Dedifferentiated amniotic fluid mesenchymal stem cell (primary cell): ENCODE results near the gene WDFY4.
"Not testable (repeated sequence)": the region's sequence is repeated elsewhere in the genome, so short reads cannot be mapped to it uniquely, and the experiment has no call there.

Experiments used
- DNase-seq: peaks from one replicate; pipeline ENCODE4 v3.0.0-alpha.2; 2016; ENCODE audit errors: extremely low spot score

WDFY4 gene

GRCh38 chr10:48684792-48685623 is at the start of gene WDFY4:
Gene WDFY4 (plus strand): TSS chr10:48684873. CDS start chr10:48709733, 24,860 bp downstream.
- DNase-seq, result no peak

- no peak for DNase-seq
Observed at GRCh38 chr10:48634984-48635557, 49.6 kb upstream of the WDFY4 start.

- DNase-seq, result no peak
Observed at GRCh38 chr10:48636231-48636630, 48.4 kb upstream of the WDFY4 start.

- no peak for DNase-seq
Observed at GRCh38 chr10:48636901-48637300, 47.8 kb upstream of the WDFY4 start.

GRCh38 chr10:48638158-48638557 is 46.5 kb upstream of the WDFY4 start:
- no peak for DNase-seq

- DNase-seq, result no peak
Observed at GRCh38 chr10:48638739-48639527, 45.7 kb upstream of the WDFY4 start.

GRCh38 chr10:48639632-48640031 is 45.0 kb upstream of the WDFY4 start:
- no peak for DNase-seq

- DNase-seq, result no peak
Observed at GRCh38 chr10:48640326-48640725, 44.3 kb upstream of the WDFY4 start.

- not testable (repeated sequence) for DNase-seq
Observed at GRCh38 chr10:48641099-48641690, 43.5 kb upstream of the WDFY4 start.

- DNase-seq, result no peak
Observed at GRCh38 chr10:48645600-48645999, 39.1 kb upstream of the WDFY4 start.

GRCh38 chr10:48647073-48647472 is 37.6 kb upstream of the WDFY4 start:
- not testable (repeated sequence) for DNase-seq

GRCh38 chr10:48648172-48648942 is 36.3 kb upstream of the WDFY4 start:
- no peak for DNase-seq

- no peak for DNase-seq
Observed at GRCh38 chr10:48649349-48649944, 35.2 kb upstream of the WDFY4 start.

GRCh38 chr10:48651293-48651692 is 33.4 kb upstream of the WDFY4 start:
- DNase-seq, result no peak

- no peak for DNase-seq
Observed at GRCh38 chr10:48651839-48652238, 32.8 kb upstream of the WDFY4 start.

GRCh38 chr10:48652344-48652743 is 32.3 kb upstream of the WDFY4 start:
- no peak for DNase-seq

- DNase-seq, result no peak
Observed at GRCh38 chr10:48653347-48653746, 31.3 kb upstream of the WDFY4 start.

- DNase-seq, result no peak
Observed at GRCh38 chr10:48653944-48654698, 30.6 kb upstream of the WDFY4 start.

GRCh38 chr10:48655411-48656240 is 29.0 kb upstream of the WDFY4 start:
- DNase-seq, result no peak
